Effector memory CD4-positive, alpha-beta T cell (primary cell): ENCODE measurements around the gene EML5.

ENCODE experiments used
- DNase-seq, 3 donors: peaks; one replicate each; pipeline ENCODE4 v3.0.0-alpha.2; 2020
- H3K27ac ChIP-seq: 2 replicates; pipeline ENCODE4 v1.7.0; 2013; ENCODE audit warnings: mild to moderate bottlenecking, low read length, moderate library complexity; ENCODE audit not compliant: insufficient read depth, poor library complexity, severe bottlenecking
- H3K27me3 ChIP-seq: replicated peaks from 2 replicates; pipeline ENCODE4 v1.7.0; 2013; ENCODE audit warnings: mild to moderate bottlenecking, low read length; ENCODE audit not compliant: insufficient read depth, control insufficient read depth, poor library complexity, severe bottlenecking
- H3K36me3 ChIP-seq: 2 replicates; pipeline ENCODE4 v1.7.0; 2013; ENCODE audit warnings: mild to moderate bottlenecking, low read length, moderate library complexity; ENCODE audit not compliant: control insufficient read depth, insufficient read depth
- H3K4me1 ChIP-seq: 2 replicates; pipeline ENCODE4 v1.7.0; 2013; ENCODE audit warnings: low read length, mild to moderate bottlenecking; ENCODE audit not compliant: control insufficient read depth, insufficient read depth, poor library complexity, severe bottlenecking
- H3K4me3 ChIP-seq: 2 replicates; pipeline ENCODE4 v1.7.0; 2013; ENCODE audit warnings: low read length, low read depth, mild to moderate bottlenecking; ENCODE audit not compliant: insufficient read depth, poor library complexity, severe bottlenecking
- H3K9me3 ChIP-seq: 2 replicates; pipeline ENCODE4 v1.7.0; 2013; ENCODE audit warnings: mild to moderate bottlenecking, low read length, moderate library complexity; ENCODE audit not compliant: control insufficient read depth

The EML5 gene

GRCh38 chr14:88631091-88631490, 161.7 kb downstream of the EML5 start:
- Histone ChIP-seq H3K4me3 (no peak overlapping the region), H3K36me3 (peaks cover 3% of the 10 kb centered on the region), H3K4me1 (no peaks in the 10 kb centered on the region), H3K27ac (no peak overlapping the region), H3K27me3 (no peaks in the 10 kb centered on the region), H3K9me3 (no peaks in the 10 kb centered on the region)
- no peak for DNase-seq

GRCh38 chr14:88630565-88630964, 162.2 kb downstream of the EML5 start:
- H3K36me3 ChIP-seq = peaks cover 3% of the 10 kb centered on the region
- H3K4me3 ChIP-seq = no peak overlapping the region
- no peaks in the 10 kb centered on the region for H3K4me1 ChIP-seq
- H3K9me3 ChIP-seq = no peaks in the 10 kb centered on the region
- H3K27me3 ChIP-seq = no peaks in the 10 kb centered on the region
- DNase-seq = no peak
- no peak overlapping the region for H3K27ac ChIP-seq

- H3K9me3 ChIP-seq = no peaks in the 10 kb centered on the region
- no peak for DNase-seq
- H3K27ac ChIP-seq = no peak overlapping the region
- peaks cover 3% of the 10 kb centered on the region for H3K36me3 ChIP-seq
- H3K4me1 ChIP-seq = no peaks in the 10 kb centered on the region
- no peaks in the 10 kb centered on the region for H3K27me3 ChIP-seq
- H3K4me3 ChIP-seq = no peak overlapping the region
Observed at GRCh38 chr14:88628462-88628861, 164.3 kb downstream of the EML5 start.

GRCh38 chr14:88628033-88628432, 164.7 kb downstream of the EML5 start:
- H3K4me1 ChIP-seq = no peaks in the 10 kb centered on the region
- no peak for DNase-seq
- H3K9me3 ChIP-seq = no peaks in the 10 kb centered on the region
- no peak overlapping the region for H3K27ac ChIP-seq
- no peak overlapping the region for H3K4me3 ChIP-seq
- H3K36me3 ChIP-seq = peaks cover 3% of the 10 kb centered on the region
- no peaks in the 10 kb centered on the region for H3K27me3 ChIP-seq

DNA sequence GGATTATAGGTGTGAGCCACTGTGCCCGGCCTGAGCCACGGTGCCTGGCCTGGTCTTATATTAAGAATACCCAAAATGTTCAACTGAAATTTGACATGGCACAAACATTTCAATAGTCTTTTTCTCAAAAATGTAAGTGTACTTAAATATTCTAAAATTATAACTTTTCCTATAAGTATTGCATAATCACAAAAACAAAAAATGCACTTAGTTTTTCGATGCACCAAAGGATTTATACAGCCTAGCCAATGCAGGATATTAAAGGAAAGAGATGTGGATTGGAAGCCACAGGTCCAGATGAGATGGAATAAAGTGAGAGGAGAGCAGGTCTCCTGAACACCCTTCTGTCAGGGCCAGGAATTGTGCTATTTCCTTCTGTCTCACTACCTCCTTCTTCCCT, 167.1 kb downstream of the EML5 start:
- DNase-seq = no peak
- H3K27ac ChIP-seq = no peak overlapping the region
- H3K4me1 ChIP-seq = no peaks in the 10 kb centered on the region
- no peaks in the 10 kb centered on the region for H3K27me3 ChIP-seq
- peaks cover 3% of the 10 kb centered on the region for H3K36me3 ChIP-seq
- H3K9me3 ChIP-seq = no peaks in the 10 kb centered on the region
- no peak overlapping the region for H3K4me3 ChIP-seq

DNA sequence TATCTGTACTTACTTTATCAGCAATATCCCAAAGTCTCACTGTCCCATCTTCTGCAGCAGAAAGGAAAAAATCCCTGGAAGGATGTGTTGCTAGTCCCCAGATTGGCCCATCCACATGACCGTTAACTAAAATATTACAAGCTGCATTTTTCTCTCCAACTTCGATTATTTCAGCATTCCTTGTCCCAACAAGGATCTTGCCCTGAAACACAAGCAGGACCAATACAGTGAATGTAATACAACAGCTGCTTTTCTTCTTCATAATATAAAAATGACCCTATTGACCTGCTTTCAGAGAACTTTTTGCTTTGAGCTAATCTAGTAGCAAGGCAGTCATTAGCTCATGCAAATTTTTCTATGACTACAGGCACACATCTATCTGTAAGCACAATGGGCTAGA, 171.7 kb downstream of the EML5 start:
- no peaks in the 10 kb centered on the region for H3K4me1 ChIP-seq
- no peaks in the 10 kb centered on the region for H3K27me3 ChIP-seq
- no peak for DNase-seq
- H3K9me3 ChIP-seq = no peaks in the 10 kb centered on the region
- no peaks in the 10 kb centered on the region for H3K36me3 ChIP-seq
- no peak overlapping the region for H3K4me3 ChIP-seq
- no peak overlapping the region for H3K27ac ChIP-seq

GRCh38 chr14:88618476-88618875, 174.3 kb downstream of the EML5 start:
- no peaks in the 10 kb centered on the region for H3K27me3 ChIP-seq
- no peak for DNase-seq
- no peak overlapping the region for H3K4me3 ChIP-seq
- H3K36me3 ChIP-seq = no peaks in the 10 kb centered on the region
- H3K4me1 ChIP-seq = no peaks in the 10 kb centered on the region
- H3K27ac ChIP-seq = no peak overlapping the region
- H3K9me3 ChIP-seq = no peaks in the 10 kb centered on the region

GRCh38 chr14:88617479-88617878, 175.3 kb downstream of the EML5 start:
- no peak for DNase-seq
- H3K27me3 ChIP-seq = no peaks in the 10 kb centered on the region
- H3K27ac ChIP-seq = no peak overlapping the region
- no peak overlapping the region for H3K4me3 ChIP-seq
- no peaks in the 10 kb centered on the region for H3K9me3 ChIP-seq
- no peaks in the 10 kb centered on the region for H3K36me3 ChIP-seq
- no peaks in the 10 kb centered on the region for H3K4me1 ChIP-seq

DNA sequence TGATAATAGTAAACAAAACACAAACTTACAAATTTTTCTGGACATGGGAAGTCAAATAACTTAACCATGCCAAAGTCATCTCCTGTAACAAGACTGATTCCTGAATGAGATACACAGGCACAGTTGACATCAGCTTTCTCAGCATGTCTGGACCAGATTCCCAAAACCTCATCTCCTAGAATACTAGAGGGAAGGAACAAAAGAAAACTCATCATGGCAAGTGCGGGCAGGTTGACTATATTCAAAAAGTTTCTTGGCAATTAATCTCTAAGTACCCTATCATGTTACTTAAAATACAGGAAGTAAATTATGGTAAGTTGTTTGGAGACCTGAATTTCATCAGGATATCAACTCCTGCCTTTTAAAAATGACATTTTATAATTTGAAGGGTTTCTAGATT, 176.1 kb downstream of the EML5 start:
- Histone ChIP-seq H3K27me3 (no peaks in the 10 kb centered on the region), H3K27ac (no peak overlapping the region), H3K4me3 (no peak overlapping the region), H3K36me3 (no peaks in the 10 kb centered on the region), H3K4me1 (no peaks in the 10 kb centered on the region), H3K9me3 (no peaks in the 10 kb centered on the region)
- no peak for DNase-seq

- H3K27ac ChIP-seq = no peak overlapping the region
- DNase-seq = no peak
- H3K4me3 ChIP-seq = no peak overlapping the region
- H3K36me3 ChIP-seq = peaks cover 16% of the 10 kb centered on the region
- no peaks in the 10 kb centered on the region for H3K4me1 ChIP-seq
- no peaks in the 10 kb centered on the region for H3K9me3 ChIP-seq
- H3K27me3 ChIP-seq = no peaks in the 10 kb centered on the region
Observed at GRCh38 chr14:88614218-88614907, 178.4 kb downstream of the EML5 start.
